ENCODE data around the gene SMU1. TPM values are rescaled to one million over a fixed set of nuclear protein-coding genes. Genes with fewer than 3 reads are reported as not detected.
"Not testable (repeated sequence)": the region's sequence is repeated elsewhere in the genome, so short reads cannot be mapped to it uniquely, and the experiment has no call there.

The SMU1 gene
- total RNA-seq, 1 experiment from 2014 or later, result 23.2 TPM

DNA sequence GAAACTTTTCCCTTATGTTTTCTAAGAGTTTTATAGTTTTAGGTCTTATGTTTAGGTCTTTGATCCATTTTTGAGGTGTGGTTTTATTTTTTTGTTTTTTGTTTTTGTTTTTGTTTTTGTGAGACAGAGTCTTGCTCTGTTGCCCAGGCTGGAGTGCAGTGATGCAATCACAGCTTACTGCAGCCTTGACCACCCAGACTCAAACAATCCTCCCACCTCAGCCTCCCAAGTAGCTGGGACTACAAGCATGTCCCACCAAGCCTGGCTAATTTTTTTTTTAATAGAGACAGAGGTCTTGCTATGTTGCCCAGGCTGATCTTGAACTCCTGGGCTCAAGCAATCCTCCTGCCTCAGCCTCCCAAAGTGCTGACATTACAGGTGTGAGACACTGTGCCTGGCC, 71.1 kb downstream of the SMU1 start:
- H3K36me3 Mint-ChIP-seq; DNase-seq (ENCODE audit: low spot score); H3K9me3 Mint-ChIP-seq; H3K27ac Mint-ChIP-seq; H3K4me3 Mint-ChIP-seq; H3K4me1 Mint-ChIP-seq; ATAC-seq; CTCF ChIA-PET; H3K27me3 Mint-ChIP-seq (ENCODE audit: low read depth): not testable (repeated sequence)
- TF ChIP-seq ZNF121 (CRISPR knock-in tag; IDR thresholded peaks at IDR 0.05), result peak; percentile 67; the same call in 1 of the 2 replicates
- POLR2A ChIA-PET, result interaction anchor here (0.6 kb wide), 1 partner anchor 19 kb away, joined by 5 read pairs; no protein-coding TSS in a partner anchor

DNA sequence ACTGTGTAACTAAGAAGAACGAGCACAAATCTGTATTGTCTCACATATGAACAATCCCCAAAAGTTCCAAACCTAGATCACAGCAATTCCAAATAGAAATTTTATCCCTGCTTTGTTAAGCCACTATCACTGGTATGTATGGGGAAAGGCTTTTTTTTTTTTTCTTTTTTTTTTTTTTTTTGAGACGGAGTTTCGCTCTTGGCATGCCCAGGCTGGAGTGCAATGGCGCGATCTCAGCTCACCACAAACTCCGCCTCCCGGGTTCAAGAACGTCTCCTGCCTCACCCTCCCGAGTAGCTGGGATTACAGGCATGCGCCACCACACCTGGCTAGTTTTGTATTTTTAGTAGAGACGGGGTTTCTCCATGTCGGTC, 75.8 kb downstream of the SMU1 start:
- ChIA-PET POLR2A (interaction anchor here (0.6 to 1.4 kb wide), 2 partner anchors 24 to 447 kb away, joined by 3 read pairs; partner anchors contain the start of gene DNAJA1), CTCF (interaction anchor here (0.7 to 1.2 kb wide), 3 partner anchors 13 to 420 kb away, joined by 3 to 6 read pairs (median 3); no protein-coding TSS in a partner anchor)
- ATAC-seq; DNase-seq (ENCODE audit: low spot score); H3K4me1 Mint-ChIP-seq; H3K27me3 Mint-ChIP-seq (ENCODE audit: low read depth); H3K9me3 Mint-ChIP-seq: not testable (repeated sequence)
- peak overlapping the region; percentile 97; the same call in 1 of the 2 replicates for H3K27ac Mint-ChIP-seq
- H3K4me3 Mint-ChIP-seq, result peak overlapping the region; percentile 96
- H3K36me3 Mint-ChIP-seq, result peaks cover 20% of the 10 kb centered on the region

DNA sequence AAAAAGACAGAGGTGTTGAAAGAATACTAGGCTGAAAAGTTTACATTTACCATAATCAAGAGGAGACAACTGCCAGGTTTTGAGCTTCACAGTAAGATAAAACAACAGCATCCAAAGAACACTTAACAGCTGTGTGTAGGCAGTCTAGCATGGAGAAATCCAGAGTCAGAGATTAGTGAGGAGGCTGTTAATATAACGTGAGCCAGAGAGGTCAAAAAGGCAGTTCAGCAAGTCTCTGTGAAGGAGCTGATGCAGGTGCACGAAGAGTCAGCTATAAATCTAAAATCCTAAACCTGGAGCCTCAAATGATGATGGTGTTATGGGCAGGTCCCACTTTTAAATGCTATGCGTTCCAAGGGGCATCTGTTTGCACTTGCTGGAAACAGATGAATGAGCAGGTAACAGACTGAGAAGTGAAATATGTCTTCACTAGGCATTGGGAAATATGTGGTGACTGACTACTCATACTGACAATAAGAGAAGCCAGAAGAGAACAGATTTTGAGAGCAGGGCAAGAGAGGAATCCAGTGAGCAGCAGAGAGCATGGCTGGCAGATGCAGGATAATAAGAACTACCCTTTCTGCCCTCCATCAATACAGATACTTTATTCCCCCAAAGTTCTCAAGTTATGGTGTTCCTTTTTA, 83.8 kb downstream of the SMU1 start:
- no peak for ATAC-seq
- peaks cover 34% of the 10 kb centered on the region for H3K36me3 Mint-ChIP-seq
- no peaks in the 10 kb centered on the region for H3K4me1 Mint-ChIP-seq
- CTCF ChIA-PET, result no interaction called here
- no peak overlapping the region for H3K4me3 Mint-ChIP-seq
- no peaks in the 10 kb centered on the region for H3K9me3 Mint-ChIP-seq
- DNase-seq (ENCODE audit: low spot score), result no peak
- H3K27me3 Mint-ChIP-seq (ENCODE audit: low read depth), result no peaks in the 10 kb centered on the region
- no peak overlapping the region for H3K27ac Mint-ChIP-seq
- POLR2A ChIA-PET, result no interaction called here
- no peak for TF ChIP-seq FOXK1 (CRISPR knock-in tag; IDR thresholded peaks at IDR 0.05)
- TF ChIP-seq KAT7 (CRISPR knock-in tag; IDR thresholded peaks at IDR 0.05; ENCODE audit: borderline replicate concordance), result no peak
- TF ChIP-seq HMGA2 (CRISPR knock-in tag; IDR thresholded peaks at IDR 0.05), result no peak
- no peak for TF ChIP-seq NR1H2 (CRISPR knock-in tag; IDR thresholded peaks at IDR 0.05)
- TF ChIP-seq, protein P1, sequence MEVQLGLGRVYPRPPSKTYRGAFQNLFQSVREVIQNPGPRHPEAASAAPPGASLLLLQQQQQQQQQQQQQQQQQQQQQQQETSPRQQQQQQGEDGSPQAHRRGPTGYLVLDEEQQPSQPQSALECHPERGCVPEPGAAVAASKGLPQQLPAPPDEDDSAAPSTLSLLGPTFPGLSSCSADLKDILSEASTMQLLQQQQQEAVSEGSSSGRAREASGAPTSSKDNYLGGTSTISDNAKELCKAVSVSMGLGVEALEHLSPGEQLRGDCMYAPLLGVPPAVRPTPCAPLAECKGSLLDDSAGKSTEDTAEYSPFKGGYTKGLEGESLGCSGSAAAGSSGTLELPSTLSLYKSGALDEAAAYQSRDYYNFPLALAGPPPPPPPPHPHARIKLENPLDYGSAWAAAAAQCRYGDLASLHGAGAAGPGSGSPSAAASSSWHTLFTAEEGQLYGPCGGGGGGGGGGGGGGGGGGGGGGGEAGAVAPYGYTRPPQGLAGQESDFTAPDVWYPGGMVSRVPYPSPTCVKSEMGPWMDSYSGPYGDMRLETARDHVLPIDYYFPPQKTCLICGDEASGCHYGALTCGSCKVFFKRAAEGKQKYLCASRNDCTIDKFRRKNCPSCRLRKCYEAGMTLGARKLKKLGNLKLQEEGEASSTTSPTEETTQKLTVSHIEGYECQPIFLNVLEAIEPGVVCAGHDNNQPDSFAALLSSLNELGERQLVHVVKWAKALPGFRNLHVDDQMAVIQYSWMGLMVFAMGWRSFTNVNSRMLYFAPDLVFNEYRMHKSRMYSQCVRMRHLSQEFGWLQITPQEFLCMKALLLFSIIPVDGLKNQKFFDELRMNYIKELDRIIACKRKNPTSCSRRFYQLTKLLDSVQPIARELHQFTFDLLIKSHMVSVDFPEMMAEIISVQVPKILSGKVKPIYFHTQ (CRISPR knock-in tag; IDR thresholded peaks at IDR 0.05), result no peak
- no peak for TF ChIP-seq RORB (CRISPR knock-in tag; IDR thresholded peaks at IDR 0.05)
- no peak for TF ChIP-seq NFYB (CRISPR knock-in tag; conservative IDR thresholded peaks at IDR 0.05; ENCODE audit: low read depth)
- TF ChIP-seq, protein P2, sequence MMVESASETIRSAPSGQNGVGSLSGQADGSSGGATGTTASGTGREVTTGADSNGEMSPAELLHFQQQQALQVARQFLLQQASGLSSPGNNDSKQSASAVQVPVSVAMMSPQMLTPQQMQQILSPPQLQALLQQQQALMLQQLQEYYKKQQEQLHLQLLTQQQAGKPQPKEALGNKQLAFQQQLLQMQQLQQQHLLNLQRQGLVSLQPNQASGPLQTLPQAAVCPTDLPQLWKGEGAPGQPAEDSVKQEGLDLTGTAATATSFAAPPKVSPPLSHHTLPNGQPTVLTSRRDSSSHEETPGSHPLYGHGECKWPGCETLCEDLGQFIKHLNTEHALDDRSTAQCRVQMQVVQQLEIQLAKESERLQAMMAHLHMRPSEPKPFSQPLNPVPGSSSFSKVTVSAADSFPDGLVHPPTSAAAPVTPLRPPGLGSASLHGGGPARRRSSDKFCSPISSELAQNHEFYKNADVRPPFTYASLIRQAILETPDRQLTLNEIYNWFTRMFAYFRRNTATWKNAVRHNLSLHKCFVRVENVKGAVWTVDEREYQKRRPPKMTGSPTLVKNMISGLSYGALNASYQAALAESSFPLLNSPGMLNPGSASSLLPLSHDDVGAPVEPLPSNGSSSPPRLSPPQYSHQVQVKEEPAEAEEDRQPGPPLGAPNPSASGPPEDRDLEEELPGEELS (CRISPR knock-in tag; IDR thresholded peaks at IDR 0.05), result no peak
- no peak for TF ChIP-seq NFATC4 (CRISPR knock-in tag; IDR thresholded peaks at IDR 0.05)

DNA sequence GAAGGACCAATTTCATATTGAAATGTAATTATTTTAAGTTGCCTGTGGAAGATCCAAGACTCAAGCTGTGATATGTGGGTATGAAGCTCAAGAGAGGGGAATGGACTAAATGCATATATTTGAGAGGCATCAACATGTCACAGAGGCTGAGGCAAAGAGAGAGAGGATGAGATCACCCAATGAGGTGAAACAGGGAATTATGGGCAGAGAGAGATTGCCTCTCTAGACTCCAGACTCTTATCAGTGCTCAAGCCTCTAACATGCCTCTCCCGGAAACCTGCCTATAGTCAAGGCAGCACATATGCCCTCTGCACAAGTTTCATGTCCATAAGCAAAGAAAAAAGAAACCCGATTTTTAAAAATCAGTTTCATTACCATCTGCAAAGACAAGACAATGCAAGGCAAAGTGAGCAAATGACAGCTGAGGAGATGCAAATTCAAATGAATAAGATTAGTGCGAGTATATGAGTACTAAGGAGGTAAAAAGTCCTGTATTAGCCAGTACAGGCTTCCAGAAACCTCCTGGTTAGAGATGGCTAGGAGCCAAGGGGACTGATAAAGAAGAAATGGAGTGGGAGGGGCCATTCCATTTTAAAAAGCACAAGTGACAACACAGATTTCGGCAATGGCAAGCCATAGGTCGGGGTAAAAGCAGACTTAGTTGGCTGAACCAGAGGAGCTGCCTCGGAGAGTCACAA, 84.4 kb downstream of the SMU1 start:
- Mint-ChIP-seq H3K9me3 (no peaks in the 10 kb centered on the region), H3K27ac (no peak overlapping the region), H3K36me3 (peaks cover 38% of the 10 kb centered on the region), H3K4me3 (no peak overlapping the region), H3K27me3 (ENCODE audit: low read depth) (no peaks in the 10 kb centered on the region), H3K4me1 (no peaks in the 10 kb centered on the region)
- ChIA-PET POLR2A (no interaction called here), CTCF (no interaction called here)
- ATAC-seq (no peak), DNase-seq (ENCODE audit: low spot score) (no peak)
- TF ChIP-seq, protein P3, sequence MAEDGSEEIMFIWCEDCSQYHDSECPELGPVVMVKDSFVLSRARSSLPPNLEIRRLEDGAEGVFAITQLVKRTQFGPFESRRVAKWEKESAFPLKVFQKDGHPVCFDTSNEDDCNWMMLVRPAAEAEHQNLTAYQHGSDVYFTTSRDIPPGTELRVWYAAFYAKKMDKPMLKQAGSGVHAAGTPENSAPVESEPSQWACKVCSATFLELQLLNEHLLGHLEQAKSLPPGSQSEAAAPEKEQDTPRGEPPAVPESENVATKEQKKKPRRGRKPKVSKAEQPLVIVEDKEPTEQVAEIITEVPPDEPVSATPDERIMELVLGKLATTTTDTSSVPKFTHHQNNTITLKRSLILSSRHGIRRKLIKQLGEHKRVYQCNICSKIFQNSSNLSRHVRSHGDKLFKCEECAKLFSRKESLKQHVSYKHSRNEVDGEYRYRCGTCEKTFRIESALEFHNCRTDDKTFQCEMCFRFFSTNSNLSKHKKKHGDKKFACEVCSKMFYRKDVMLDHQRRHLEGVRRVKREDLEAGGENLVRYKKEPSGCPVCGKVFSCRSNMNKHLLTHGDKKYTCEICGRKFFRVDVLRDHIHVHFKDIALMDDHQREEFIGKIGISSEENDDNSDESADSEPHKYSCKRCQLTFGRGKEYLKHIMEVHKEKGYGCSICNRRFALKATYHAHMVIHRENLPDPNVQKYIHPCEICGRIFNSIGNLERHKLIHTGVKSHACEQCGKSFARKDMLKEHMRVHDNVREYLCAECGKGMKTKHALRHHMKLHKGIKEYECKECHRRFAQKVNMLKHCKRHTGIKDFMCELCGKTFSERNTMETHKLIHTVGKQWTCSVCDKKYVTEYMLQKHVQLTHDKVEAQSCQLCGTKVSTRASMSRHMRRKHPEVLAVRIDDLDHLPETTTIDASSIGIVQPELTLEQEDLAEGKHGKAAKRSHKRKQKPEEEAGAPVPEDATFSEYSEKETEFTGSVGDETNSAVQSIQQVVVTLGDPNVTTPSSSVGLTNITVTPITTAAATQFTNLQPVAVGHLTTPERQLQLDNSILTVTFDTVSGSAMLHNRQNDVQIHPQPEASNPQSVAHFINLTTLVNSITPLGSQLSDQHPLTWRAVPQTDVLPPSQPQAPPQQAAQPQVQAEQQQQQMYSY (CRISPR knock-in tag; IDR thresholded peaks at IDR 0.05), result no peak
- TF ChIP-seq JAZF1 (CRISPR knock-in tag; IDR thresholded peaks at IDR 0.05) (no peak), TCF7 (CRISPR knock-in tag; IDR thresholded peaks at IDR 0.05; ENCODE audit: low read depth) (no peak), TEAD4 (CRISPR knock-in tag; IDR thresholded peaks at IDR 0.05) (no peak), ZNF121 (CRISPR knock-in tag; IDR thresholded peaks at IDR 0.05) (no peak)
- TF ChIP-seq, protein P4, sequence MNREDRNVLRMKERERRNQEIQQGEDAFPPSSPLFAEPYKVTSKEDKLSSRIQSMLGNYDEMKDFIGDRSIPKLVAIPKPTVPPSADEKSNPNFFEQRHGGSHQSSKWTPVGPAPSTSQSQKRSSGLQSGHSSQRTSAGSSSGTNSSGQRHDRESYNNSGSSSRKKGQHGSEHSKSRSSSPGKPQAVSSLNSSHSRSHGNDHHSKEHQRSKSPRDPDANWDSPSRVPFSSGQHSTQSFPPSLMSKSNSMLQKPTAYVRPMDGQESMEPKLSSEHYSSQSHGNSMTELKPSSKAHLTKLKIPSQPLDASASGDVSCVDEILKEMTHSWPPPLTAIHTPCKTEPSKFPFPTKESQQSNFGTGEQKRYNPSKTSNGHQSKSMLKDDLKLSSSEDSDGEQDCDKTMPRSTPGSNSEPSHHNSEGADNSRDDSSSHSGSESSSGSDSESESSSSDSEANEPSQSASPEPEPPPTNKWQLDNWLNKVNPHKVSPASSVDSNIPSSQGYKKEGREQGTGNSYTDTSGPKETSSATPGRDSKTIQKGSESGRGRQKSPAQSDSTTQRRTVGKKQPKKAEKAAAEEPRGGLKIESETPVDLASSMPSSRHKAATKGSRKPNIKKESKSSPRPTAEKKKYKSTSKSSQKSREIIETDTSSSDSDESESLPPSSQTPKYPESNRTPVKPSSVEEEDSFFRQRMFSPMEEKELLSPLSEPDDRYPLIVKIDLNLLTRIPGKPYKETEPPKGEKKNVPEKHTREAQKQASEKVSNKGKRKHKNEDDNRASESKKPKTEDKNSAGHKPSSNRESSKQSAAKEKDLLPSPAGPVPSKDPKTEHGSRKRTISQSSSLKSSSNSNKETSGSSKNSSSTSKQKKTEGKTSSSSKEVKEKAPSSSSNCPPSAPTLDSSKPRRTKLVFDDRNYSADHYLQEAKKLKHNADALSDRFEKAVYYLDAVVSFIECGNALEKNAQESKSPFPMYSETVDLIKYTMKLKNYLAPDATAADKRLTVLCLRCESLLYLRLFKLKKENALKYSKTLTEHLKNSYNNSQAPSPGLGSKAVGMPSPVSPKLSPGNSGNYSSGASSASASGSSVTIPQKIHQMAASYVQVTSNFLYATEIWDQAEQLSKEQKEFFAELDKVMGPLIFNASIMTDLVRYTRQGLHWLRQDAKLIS (CRISPR knock-in tag; IDR thresholded peaks at IDR 0.05; ENCODE audit: borderline replicate concordance), result no peak

All from WTC11 (cell line).